IMR-90 (cell line): ENCODE measurements around the gene GNAT2. TPM values are rescaled to one million over a fixed set of nuclear protein-coding genes. Genes with fewer than 3 reads are reported as not detected.

Experiments used
- ATAC-seq: fragments of 200-7000 bp; cut with Tn5 transposase; 2 replicates; pipeline ENCODE4 v1.9.1; 2020; ENCODE audit warnings: low read depth, mild to moderate bottlenecking, moderate library complexity
- BruUV-seq: library from RNA; stranded (reverse); fragments of 400-500 nt; replicated peaks from 2 replicates; lab custom pipeline; 2021; lab: Mats Ljungman, UMichigan
- CTCF ChIA-PET: fragments of 300-600 bp; formaldehyde crosslinking; extraction: SDS; loops from one replicate; lab custom pipeline; 2021; ENCODE audit warnings: antibody characterized with exemption; lab: Yijun Ruan, JAX
- POLR2A ChIA-PET: fragments of 300-600 bp; sonication (Branson Sonifier 250); formaldehyde crosslinking; loops from one replicate; lab custom pipeline; 2022; ENCODE audit warnings: antibody characterized with exemption; ENCODE audit not compliant: unreplicated experiment; lab: Charles Lee
- DNase-seq: peaks from one replicate; pipeline ENCODE4 v3.0.0; 2013
- H2AFZ ChIP-seq: replicated peaks from 2 replicates; pipeline ENCODE3; 2013; ENCODE audit warnings: low read length, mild to moderate bottlenecking; ENCODE audit not compliant: poor library complexity
- H2AK5ac ChIP-seq: 2 replicates; pipeline ENCODE4 v1.6.1; 2013; ENCODE audit warnings: low read depth, low read length, inconsistent platforms
- H2AK9ac ChIP-seq: replicated peaks from 2 replicates; pipeline ENCODE3; 2013; ENCODE audit warnings: mild to moderate bottlenecking, low read depth, low read length, moderate library complexity; ENCODE audit not compliant: poor library complexity
- H2BK120ac ChIP-seq: 2 replicates; pipeline ENCODE4 v1.6.1; 2013; ENCODE audit warnings: low read depth, low read length, inconsistent platforms
- H2BK15ac ChIP-seq: 3 replicates; pipeline ENCODE4 v1.6.1; 2013; ENCODE audit warnings: low read depth, low read length, inconsistent platforms
- H2BK20ac ChIP-seq: 2 replicates; pipeline ENCODE4 v1.6.1; 2013; ENCODE audit warnings: low read depth, mild to moderate bottlenecking, inconsistent platforms, low read length, moderate library complexity
- H2BK5ac ChIP-seq: 2 replicates; pipeline ENCODE4 v1.6.1; 2013; ENCODE audit warnings: mild to moderate bottlenecking, low read depth, low read length, inconsistent platforms; ENCODE audit not compliant: poor library complexity, severe bottlenecking
- H3K14ac ChIP-seq: replicated peaks from 2 replicates; pipeline ENCODE4 v1.6.1; 2013; ENCODE audit warnings: low read depth, low read length, inconsistent platforms
- H3K18ac ChIP-seq: 2 replicates; pipeline ENCODE4 v1.6.1; 2013; ENCODE audit warnings: low read depth, low read length, control low read depth
- H3K23ac ChIP-seq: 2 replicates; pipeline ENCODE4 v1.6.1; 2013; ENCODE audit warnings: low read depth, low read length, inconsistent platforms
- H3K27ac ChIP-seq: 2 replicates; pipeline ENCODE4 v1.5.1; 2013; ENCODE audit warnings: mild to moderate bottlenecking, control low read depth, low read length; ENCODE audit not compliant: insufficient read depth
- H3K27me3 ChIP-seq: 2 replicates; pipeline ENCODE4 v1.6.1; 2013; ENCODE audit warnings: low read length; ENCODE audit not compliant: control insufficient read depth, insufficient read depth
- H3K36me3 ChIP-seq: 2 replicates; pipeline ENCODE4 v1.6.1; 2013; ENCODE audit warnings: low read length, mixed read lengths; ENCODE audit not compliant: control insufficient read depth, insufficient read depth
- H3K4ac ChIP-seq: 2 replicates; pipeline ENCODE4 v1.6.1; 2013; ENCODE audit warnings: low read depth, low read length, inconsistent platforms
- H3K4me1 ChIP-seq: 2 replicates; pipeline ENCODE4 v1.6.1; 2013; ENCODE audit warnings: low read length, mixed read lengths; ENCODE audit not compliant: control insufficient read depth, insufficient read depth
- H3K4me2 ChIP-seq: 2 replicates; pipeline ENCODE4 v1.6.1; 2013; ENCODE audit warnings: low read depth, mild to moderate bottlenecking, control low read depth, low read length, moderate library complexity
- H3K4me3 ChIP-seq: 2 replicates; pipeline ENCODE4 v1.5.1; 2013; ENCODE audit warnings: low read depth, mild to moderate bottlenecking, control low read depth, low read length, moderate library complexity; ENCODE audit not compliant: insufficient read depth
- H3K56ac ChIP-seq: 2 replicates; pipeline ENCODE4 v1.6.1; 2013; ENCODE audit warnings: low read length, inconsistent platforms; ENCODE audit not compliant: insufficient read depth; ENCODE audit errors: extremely low read depth
- H3K79me1 ChIP-seq, 2 experiments: 2 replicates each; pipeline ENCODE4 v1.6.1; 2013; ENCODE audit warnings: low read length in 2 of 2, inconsistent platforms in 1 of 2, low read depth in 1 of 2
- H3K9ac ChIP-seq: 2 replicates; pipeline ENCODE4 v1.6.1; 2013; ENCODE audit warnings: low read depth, low read length, control low read depth
- H3K9me1 ChIP-seq: 2 replicates; pipeline ENCODE4 v1.6.1; 2013; ENCODE audit warnings: low read length, inconsistent platforms; ENCODE audit not compliant: insufficient read depth
- H3K9me3 ChIP-seq: 2 replicates; pipeline ENCODE4 v1.6.1; 2013; ENCODE audit warnings: low read length; ENCODE audit not compliant: control insufficient read depth, insufficient read depth
- H4K20me1 ChIP-seq: 2 replicates; pipeline ENCODE4 v1.6.1; 2013; ENCODE audit warnings: low read length, inconsistent platforms; ENCODE audit not compliant: insufficient read depth
- H4K5ac ChIP-seq: 2 replicates; pipeline ENCODE4 v1.6.1; 2013; ENCODE audit warnings: mild to moderate bottlenecking, low read depth, low read length, control low read depth
- H4K8ac ChIP-seq, 2 experiments: 2 replicates each; pipeline ENCODE4 v1.6.1; 2013; ENCODE audit warnings: low read depth in 2 of 2, low read length in 2 of 2, control low read depth in 1 of 2, inconsistent platforms in 1 of 2
- H4K91ac ChIP-seq: 2 replicates; pipeline ENCODE4 v1.6.1; 2013; ENCODE audit warnings: low read depth, low read length, inconsistent platforms; ENCODE audit not compliant: insufficient read depth
- BHLHE40 ChIP-seq: fragments of 150-350 bp; IDR thresholded peaks from 2 replicates; pipeline ENCODE4 v1.6.1; 2016; ENCODE audit warnings: mild to moderate bottlenecking, low read depth, low read length
- CEBPB ChIP-seq: IDR thresholded peaks from 2 replicates; pipeline ENCODE4 v1.6.1; 2012; ENCODE audit warnings: low read depth, low read length, improper control_type of control experiment
- CHD1 ChIP-seq: IDR thresholded peaks from 2 replicates; pipeline ENCODE4 v1.6.1; 2012; ENCODE audit warnings: low read depth, low read length, improper control_type of control experiment
- FOS ChIP-seq: fragments of 150-350 bp; IDR thresholded peaks from 2 replicates; pipeline ENCODE4 v1.6.1; 2016; ENCODE audit warnings: low read depth, low read length
- MAFK ChIP-seq: IDR thresholded peaks from 2 replicates; pipeline ENCODE4 v1.6.1; 2012; ENCODE audit warnings: low read depth, low read length, improper control_type of control experiment
- MAZ ChIP-seq: IDR thresholded peaks from 2 replicates; pipeline ENCODE4 v1.6.1; 2012; ENCODE audit warnings: low read depth, mild to moderate bottlenecking, low read length, improper control_type of control experiment, moderate library complexity, borderline replicate concordance
- MXI1 ChIP-seq: IDR thresholded peaks from 2 replicates; pipeline ENCODE4 v1.6.1; 2012; ENCODE audit warnings: low read depth, mild to moderate bottlenecking, low read length, moderate library complexity, borderline replicate concordance
- NFE2L2 ChIP-seq: fragments of 150-350 bp; IDR thresholded peaks from 2 replicates; pipeline ENCODE4 v1.6.1; 2016; ENCODE audit warnings: low read depth, mild to moderate bottlenecking, low read length
- POLR2A ChIP-seq: IDR thresholded peaks from 2 replicates; pipeline ENCODE4 v1.6.1; 2012; ENCODE audit warnings: mild to moderate bottlenecking, low read depth, low read length
- RAD21 ChIP-seq: IDR thresholded peaks from 2 replicates; pipeline ENCODE4 v1.6.1; 2012; ENCODE audit warnings: low read length, improper control_type of control experiment
- RCOR1 ChIP-seq: IDR thresholded peaks from 2 replicates; pipeline ENCODE4 v1.6.1; 2012; ENCODE audit warnings: mild to moderate bottlenecking, low read length, improper control_type of control experiment; ENCODE audit not compliant: insufficient replicate concordance
- RFX5 ChIP-seq: IDR thresholded peaks from 2 replicates; pipeline ENCODE4 v1.8.0; 2012; ENCODE audit warnings: low read depth, mild to moderate bottlenecking, low read length, moderate library complexity
- WGBS, 2 experiments: methylation state at CpG; one replicate each; pipeline versions ENCODE4 v1.1.5 to v1.1.7; 2013; ENCODE audit warnings: missing lambda C conversion rate in 2 of 2; ENCODE audit not compliant: insufficient read length in 1 of 2; ENCODE audit errors: extremely low coverage in 2 of 2; 5-methylcytosine and 5-hydroxymethylcytosine counted together
- dilution Hi-C: fragments of 300-500 bp; cut with HindIII; formaldehyde crosslinking; loops from one replicate; pipeline ENCODE4 v1.14.3; 2018; ENCODE audit warnings: low sequenced_read_pairs; ENCODE audit not compliant: unreplicated experiment
- in situ Hi-C: fragments of 300-500 bp; cut with MboI; formaldehyde crosslinking; loops from 3 replicates; pipeline ENCODE4 v1.14.3; 2019; ENCODE audit warnings: low sequenced_read_pairs, inconsistent platforms, mixed read lengths
- intact Hi-C: fragments of 100-400 bp; cut with micrococcal nuclease; formaldehyde crosslinking; loops from 2 replicates; pipeline ENCODE4 v1.10.0; 2022
- polyA plus RNA-seq, 3 experiments: library from polyadenylated mRNA; depleted of rRNA; stranded (reverse); fragments of >200 nt; gene quantifications; 2 replicates each; pipeline ENCODE4 v1.2.3, GENCODE V29; 2012; ENCODE audit warnings: low replicate concordance in 1 of 3
- total RNA-seq: library from RNA; depleted of rRNA; stranded (reverse); fragments of >200 nt; gene quantifications from 2 replicates; pipeline ENCODE4 v1.2.3, GENCODE V29; 2012
- TF ChIP-seq, protein P1 (sequence below): conservative IDR thresholded peaks from 2 replicates; pipeline ENCODE4 v1.5.1; 2012; ENCODE audit warnings: mild to moderate bottlenecking, low read depth, low read length, improper control_type of control experiment
- TF ChIP-seq, protein P2 (sequence below): fragments of 150-350 bp; IDR thresholded peaks from 2 replicates; pipeline ENCODE4 v1.6.1; 2016; ENCODE audit warnings: low read depth, mild to moderate bottlenecking, low read length, moderate library complexity, borderline replicate concordance
- TF ChIP-seq, protein P3 (sequence below): fragments of 150-350 bp; IDR thresholded peaks from 2 replicates; pipeline ENCODE4 v1.6.1; 2017; ENCODE audit warnings: mild to moderate bottlenecking, antibody characterized with exemption, low read length, low read depth

GNAT2 gene
- total and polyA plus RNA-seq, 2 of the 4 experiments (the other 2 are of a cell fraction) = 0.17 to 0.36 TPM

DNA sequence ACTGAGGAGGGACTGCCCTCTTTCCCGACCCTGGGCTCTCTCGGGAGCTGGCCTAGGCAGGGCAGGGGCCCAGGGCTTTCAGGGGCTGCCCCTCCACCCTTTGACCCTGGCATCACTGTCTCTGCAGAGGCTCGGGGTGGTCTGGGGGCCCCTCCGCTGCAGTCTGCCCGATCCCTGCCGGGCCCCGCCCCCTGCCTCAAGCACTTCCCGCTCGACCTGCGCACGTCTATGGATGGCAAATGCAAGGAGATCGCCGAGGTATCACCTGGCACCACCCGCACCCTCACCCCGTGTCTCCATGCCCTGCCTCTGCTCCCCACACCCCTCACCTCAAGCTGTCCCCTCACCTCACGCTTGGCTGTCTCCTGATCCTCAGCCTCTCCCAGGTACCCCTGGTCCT is 5.8 kb upstream of the GNAT2 start:
- H3K56ac ChIP-seq = no peak overlapping the region
- peak overlapping the region; percentile 58 for H2AFZ ChIP-seq
- no peak overlapping the region for H2AK9ac ChIP-seq
- BruUV-seq = no TSS peak
- H3K4me2 ChIP-seq = no peak overlapping the region
- dilution Hi-C loops = no loop called here
- H4K91ac ChIP-seq = no peak overlapping the region
- H3K23ac ChIP-seq = no peak overlapping the region
- no peak for ATAC-seq
- H3K18ac ChIP-seq = no peak overlapping the region
- peaks cover 14% of the 10 kb centered on the region; the same call in 1 of the 2 replicates for H3K9me1 ChIP-seq
- no peak overlapping the region for H3K4ac ChIP-seq
- H3K14ac ChIP-seq = no peak overlapping the region
- no peak for DNase-seq
- CTCF ChIA-PET = interaction anchor here (0.5 kb wide), 2 partner anchors 14 to 1924 kb away, joined by 5 to 6 read pairs; no protein-coding TSS in a partner anchor
- 67% methylated on average over 12 of the region's 16 CpGs; no CpG with 5 or more reads in 1 of the 2 experiments for WGBS, 2 experiments
- H3K4me3 ChIP-seq = no peak overlapping the region
- no peak overlapping the region for H2BK5ac ChIP-seq
- H3K79me1 ChIP-seq = peaks cover 14 to 79% of the 10 kb centered on the region in 2 experiments
- H2AK5ac ChIP-seq = no peak overlapping the region
- peaks cover 44% of the 10 kb centered on the region for H3K36me3 ChIP-seq
- no peak overlapping the region for H2BK20ac ChIP-seq
- peaks cover 63% of the 10 kb centered on the region for H4K20me1 ChIP-seq
- H3K27ac ChIP-seq = no peak overlapping the region; the same call in 1 of the 2 replicates
- intact Hi-C loops = loop anchor here (10.0 kb wide), 1 partner anchor 340 kb away; the partner anchor contains the start of gene PSRC1
- no peak overlapping the region for H4K8ac ChIP-seq
- H4K5ac ChIP-seq = no peak overlapping the region
- peaks cover 31% of the 10 kb centered on the region for H3K4me1 ChIP-seq
- no peaks in the 10 kb centered on the region for H3K27me3 ChIP-seq
- no peak overlapping the region for H3K9ac ChIP-seq
- in situ Hi-C loops = no loop called here
- no peak overlapping the region for H2BK120ac ChIP-seq
- H3K9me3 ChIP-seq = no peaks in the 10 kb centered on the region
- no peak overlapping the region for H2BK15ac ChIP-seq
- POLR2A ChIA-PET = no interaction called here
- no peak for TF ChIP-seq NFE2L2
- no peak for TF ChIP-seq RFX5
- TF ChIP-seq POLR2A = no peak
- TF ChIP-seq RCOR1 = no peak
- TF ChIP-seq MXI1 = no peak
- no peak for TF ChIP-seq CHD1
- TF ChIP-seq FOS = no peak
- TF ChIP-seq, protein P1, sequence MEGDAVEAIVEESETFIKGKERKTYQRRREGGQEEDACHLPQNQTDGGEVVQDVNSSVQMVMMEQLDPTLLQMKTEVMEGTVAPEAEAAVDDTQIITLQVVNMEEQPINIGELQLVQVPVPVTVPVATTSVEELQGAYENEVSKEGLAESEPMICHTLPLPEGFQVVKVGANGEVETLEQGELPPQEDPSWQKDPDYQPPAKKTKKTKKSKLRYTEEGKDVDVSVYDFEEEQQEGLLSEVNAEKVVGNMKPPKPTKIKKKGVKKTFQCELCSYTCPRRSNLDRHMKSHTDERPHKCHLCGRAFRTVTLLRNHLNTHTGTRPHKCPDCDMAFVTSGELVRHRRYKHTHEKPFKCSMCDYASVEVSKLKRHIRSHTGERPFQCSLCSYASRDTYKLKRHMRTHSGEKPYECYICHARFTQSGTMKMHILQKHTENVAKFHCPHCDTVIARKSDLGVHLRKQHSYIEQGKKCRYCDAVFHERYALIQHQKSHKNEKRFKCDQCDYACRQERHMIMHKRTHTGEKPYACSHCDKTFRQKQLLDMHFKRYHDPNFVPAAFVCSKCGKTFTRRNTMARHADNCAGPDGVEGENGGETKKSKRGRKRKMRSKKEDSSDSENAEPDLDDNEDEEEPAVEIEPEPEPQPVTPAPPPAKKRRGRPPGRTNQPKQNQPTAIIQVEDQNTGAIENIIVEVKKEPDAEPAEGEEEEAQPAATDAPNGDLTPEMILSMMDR = no peak
- TF ChIP-seq RAD21 = no peak
- TF ChIP-seq, protein P2, sequence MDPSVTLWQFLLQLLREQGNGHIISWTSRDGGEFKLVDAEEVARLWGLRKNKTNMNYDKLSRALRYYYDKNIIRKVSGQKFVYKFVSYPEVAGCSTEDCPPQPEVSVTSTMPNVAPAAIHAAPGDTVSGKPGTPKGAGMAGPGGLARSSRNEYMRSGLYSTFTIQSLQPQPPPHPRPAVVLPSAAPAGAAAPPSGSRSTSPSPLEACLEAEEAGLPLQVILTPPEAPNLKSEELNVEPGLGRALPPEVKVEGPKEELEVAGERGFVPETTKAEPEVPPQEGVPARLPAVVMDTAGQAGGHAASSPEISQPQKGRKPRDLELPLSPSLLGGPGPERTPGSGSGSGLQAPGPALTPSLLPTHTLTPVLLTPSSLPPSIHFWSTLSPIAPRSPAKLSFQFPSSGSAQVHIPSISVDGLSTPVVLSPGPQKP = no peak
- TF ChIP-seq MAFK = no peak
- TF ChIP-seq, protein P3, sequence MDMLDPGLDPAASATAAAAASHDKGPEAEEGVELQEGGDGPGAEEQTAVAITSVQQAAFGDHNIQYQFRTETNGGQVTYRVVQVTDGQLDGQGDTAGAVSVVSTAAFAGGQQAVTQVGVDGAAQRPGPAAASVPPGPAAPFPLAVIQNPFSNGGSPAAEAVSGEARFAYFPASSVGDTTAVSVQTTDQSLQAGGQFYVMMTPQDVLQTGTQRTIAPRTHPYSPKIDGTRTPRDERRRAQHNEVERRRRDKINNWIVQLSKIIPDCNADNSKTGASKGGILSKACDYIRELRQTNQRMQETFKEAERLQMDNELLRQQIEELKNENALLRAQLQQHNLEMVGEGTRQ = no peak
- no peak for TF ChIP-seq BHLHE40
- TF ChIP-seq MAZ = no peak
- no peak for TF ChIP-seq CEBPB
